ENCODE results near the gene ENC1. TPM values are rescaled to one million over a fixed set of nuclear protein-coding genes. Genes with fewer than 3 reads are reported as not detected.

The ENC1 gene
- total RNA-seq, 1 experiment from 2014 or later = 37.0 TPM

DNA sequence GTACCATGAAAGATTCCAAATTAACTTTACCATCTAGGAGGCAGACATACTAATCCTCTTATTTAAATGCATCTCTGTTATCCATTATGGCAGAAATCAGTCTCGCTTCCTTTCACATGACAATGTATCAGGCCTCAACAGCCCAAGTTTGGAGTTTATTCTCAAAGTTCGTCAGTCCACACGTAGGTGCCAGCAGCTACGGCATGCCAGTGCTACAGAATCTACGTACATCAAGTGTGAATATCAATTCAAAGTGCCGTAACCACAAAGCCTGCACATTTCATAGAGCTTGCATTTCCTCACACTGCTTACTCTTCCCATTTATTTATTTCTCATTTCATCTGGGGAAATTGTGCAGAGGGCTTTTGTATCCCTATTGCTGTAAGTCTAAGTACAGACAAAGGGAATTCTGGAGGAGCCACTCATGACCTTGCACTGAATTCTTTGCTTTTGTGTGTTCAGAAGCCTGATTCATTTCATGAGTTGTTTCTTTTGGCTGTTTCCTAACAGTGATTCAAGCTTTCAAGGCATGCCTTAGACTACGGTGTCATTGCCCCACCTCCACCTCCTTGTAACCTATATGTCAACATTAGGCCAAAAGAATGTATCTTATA, 10.0 kb downstream of the ENC1 start:
- ChIA-PET CTCF (interaction anchor here (0.7 kb wide), 1 partner anchor 724 kb away, joined by 4 read pairs; no protein-coding TSS in a partner anchor), POLR2A (no interaction called here)
- DNase-seq (ENCODE audit: low read depth, low spot score) (peak; percentile 87), ATAC-seq (peak; percentile 76)
- peaks cover 3% of the 10 kb centered on the region; the same call in 1 of the 2 replicates for H3K36me3 ChIP-seq (ENCODE audit: control insufficient read depth, insufficient read depth, low read length)
- H3K9me3 ChIP-seq (ENCODE audit: control insufficient read depth, insufficient read depth, low read depth, low read length) = no peaks in the 10 kb centered on the region
- H3K4me1 ChIP-seq (ENCODE audit: control insufficient read depth, insufficient read depth, low read length) = peaks cover 64% of the 10 kb centered on the region
- no TSS peak for BruUV-seq (replicated peaks)
- in situ Hi-C loops (cut with HindIII; ENCODE audit: low pct_unique_long_range_greater_than_20kb, low sequenced_read_pairs) = no loop called here
- peak; percentile 69 for TF ChIP-seq POLR2AphosphoS5 (IDR thresholded peaks at IDR 0.05; ENCODE audit: low read depth, low read length)
- TF ChIP-seq TCF7L2 (IDR thresholded peaks at IDR 0.05; ENCODE audit: low read depth, low read length) = no peak
- no peak for TF ChIP-seq CTCF (IDR thresholded peaks at IDR 0.05)
- TF ChIP-seq REST (IDR thresholded peaks at IDR 0.05; ENCODE audit: insufficient read depth in 1 of 2, low read depth in 2 of 2, low read length in 1 of 2) = no peak
- no peak for TF ChIP-seq SIN3A (IDR thresholded peaks at IDR 0.05; ENCODE audit: borderline replicate concordance, insufficient read depth, low read depth, low read length)
- H3K4me3 ChIP-seq (ENCODE audit: low read depth in 2 of 2, low read length in 2 of 2) = peak overlapping the region in 1 of 2 experiments; percentile 41; a peak in 2 of 4 replicates
- peak overlapping the region; percentile 93 for H3K27ac ChIP-seq (ENCODE audit: low read length)
- H3K27me3 ChIP-seq (ENCODE audit: control insufficient read depth, insufficient read depth, low read length) = no peaks in the 10 kb centered on the region
- intact Hi-C loops (cut with micrococcal nuclease; ENCODE audit: unreplicated experiment) = no loop called here

GRCh38 chr5:74629326-74629725, 11.2 kb downstream of the ENC1 start:
- Histone ChIP-seq H3K4me3 (ENCODE audit: low read depth in 2 of 2, low read length in 2 of 2) (no peak overlapping the region), H3K27me3 (ENCODE audit: control insufficient read depth, insufficient read depth, low read length) (no peaks in the 10 kb centered on the region), H3K27ac (ENCODE audit: low read length) (peak overlapping the region; percentile 93), H3K4me1 (ENCODE audit: control insufficient read depth, insufficient read depth, low read length) (peaks cover 60% of the 10 kb centered on the region), H3K36me3 (ENCODE audit: control insufficient read depth, insufficient read depth, low read length) (no peaks in the 10 kb centered on the region; the same call in 1 of the 2 replicates), H3K9me3 (ENCODE audit: control insufficient read depth, insufficient read depth, low read depth, low read length) (no peaks in the 10 kb centered on the region)
- DNase-seq (ENCODE audit: low read depth, low spot score) (no peak), ATAC-seq (no peak)
- no TSS peak for BruUV-seq (replicated peaks)
- in situ Hi-C loops (cut with HindIII; ENCODE audit: low pct_unique_long_range_greater_than_20kb, low sequenced_read_pairs) = no loop called here
- intact Hi-C loops (cut with micrococcal nuclease; ENCODE audit: unreplicated experiment) = no loop called here
- ChIA-PET POLR2A (no interaction called here), CTCF (no interaction called here)
- TF ChIP-seq POLR2AphosphoS5 (IDR thresholded peaks at IDR 0.05; ENCODE audit: low read depth, low read length) = no peak
- TF ChIP-seq TCF7L2 (IDR thresholded peaks at IDR 0.05; ENCODE audit: low read depth, low read length) = no peak
- no peak for TF ChIP-seq CTCF (IDR thresholded peaks at IDR 0.05)
